ENCODE data around the gene SCN4B. TPM values are rescaled to one million over a fixed set of nuclear protein-coding genes. Genes with fewer than 3 reads are reported as not detected.

SCN4B gene
- total RNA-seq, 1 donor from 2014 or later, result 2.9 TPM

DNA sequence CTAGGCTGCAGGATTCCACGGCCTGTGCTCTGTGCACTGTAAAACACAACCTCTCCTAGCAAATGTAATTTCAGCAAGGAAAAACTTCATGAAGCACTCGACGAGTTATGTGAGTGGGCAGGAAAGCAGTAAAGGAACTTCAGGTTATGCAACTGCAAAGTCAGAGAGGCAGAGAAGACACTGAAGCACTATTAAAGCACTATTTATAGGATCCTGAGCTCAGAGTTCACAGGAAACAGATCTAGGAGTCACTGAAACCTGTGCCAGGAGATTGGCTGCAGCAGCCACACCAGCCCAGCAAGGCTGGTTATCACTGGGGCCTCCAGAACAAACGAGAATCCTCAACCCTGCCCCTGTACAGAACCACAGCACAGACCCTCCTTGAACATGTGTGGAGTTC lies 68.4 kb downstream of the SCN4B start:
- DNase-seq, result no peak
- peaks cover 7% of the 10 kb centered on the region for H3K27me3 Mint-ChIP-seq (ENCODE audit: unreplicated experiment)
- no peak for TF ChIP-seq CTCF (IDR thresholded peaks at IDR 0.05; ENCODE audit: partially characterized antibody, unreplicated experiment)
- peaks cover 17% of the 10 kb centered on the region for H3K4me1 Mint-ChIP-seq (ENCODE audit: low read depth, unreplicated experiment)
- H3K4me3 Mint-ChIP-seq (ENCODE audit: unreplicated experiment), result no peak overlapping the region
- H3K9me3 Mint-ChIP-seq (ENCODE audit: unreplicated experiment), result peaks cover 10% of the 10 kb centered on the region
- no peaks in the 10 kb centered on the region for H3K36me3 Mint-ChIP-seq (ENCODE audit: unreplicated experiment)
- no peak overlapping the region for H3K27ac Mint-ChIP-seq (ENCODE audit: unreplicated experiment)

Other genes starting within 250 kb of the SCN4B start
- 0.32 TPM for gene TMPRSS13, start 223.4 kb downstream of the SCN4B start, total RNA-seq (ENCODE audit: unreplicated experiment)
- 5.8 TPM for gene IL10RA, start 166.4 kb downstream of the SCN4B start, total RNA-seq (ENCODE audit: unreplicated experiment)
- not detected for gene TMPRSS4, start 75.7 kb downstream of the SCN4B start, total RNA-seq (ENCODE audit: unreplicated experiment)
- gene SMIM35, start 65.9 kb downstream of the SCN4B start, total RNA-seq (ENCODE audit: unreplicated experiment), result not detected
- 0.39 TPM for gene SCN2B, start 23.8 kb upstream of the SCN4B start, total RNA-seq (ENCODE audit: unreplicated experiment)
- gene JAML, start 72.2 kb upstream of the SCN4B start, total RNA-seq (ENCODE audit: unreplicated experiment), result not detected
- 0.54 TPM for gene MPZL3, start 99.5 kb upstream of the SCN4B start, total RNA-seq (ENCODE audit: unreplicated experiment)
- gene MPZL2, start 111.5 kb upstream of the SCN4B start, total RNA-seq (ENCODE audit: unreplicated experiment), result not detected
- gene CD3E, start 151.9 kb upstream of the SCN4B start, total RNA-seq (ENCODE audit: unreplicated experiment), result not detected
- gene CD3D, start 189.9 kb upstream of the SCN4B start, total RNA-seq (ENCODE audit: unreplicated experiment), result not detected
- 0.39 TPM for gene CD3G, start 191.5 kb upstream of the SCN4B start, total RNA-seq (ENCODE audit: unreplicated experiment)
- 44.0 TPM for gene UBE4A, start 206.8 kb upstream of the SCN4B start, total RNA-seq (ENCODE audit: unreplicated experiment)
- gene ATP5MG, start 248.8 kb upstream of the SCN4B start, total RNA-seq (ENCODE audit: unreplicated experiment), result 140 TPM

Data from glutamatergic neuron (in vitro differentiated cells).